ENCODE data around the gene CACFD1. TPM values are rescaled to one million over a fixed set of nuclear protein-coding genes. Genes with fewer than 3 reads are reported as not detected.

CACFD1 gene
- total RNA-seq, 1 experiment from 2014 or later = 6.9 TPM

DNA sequence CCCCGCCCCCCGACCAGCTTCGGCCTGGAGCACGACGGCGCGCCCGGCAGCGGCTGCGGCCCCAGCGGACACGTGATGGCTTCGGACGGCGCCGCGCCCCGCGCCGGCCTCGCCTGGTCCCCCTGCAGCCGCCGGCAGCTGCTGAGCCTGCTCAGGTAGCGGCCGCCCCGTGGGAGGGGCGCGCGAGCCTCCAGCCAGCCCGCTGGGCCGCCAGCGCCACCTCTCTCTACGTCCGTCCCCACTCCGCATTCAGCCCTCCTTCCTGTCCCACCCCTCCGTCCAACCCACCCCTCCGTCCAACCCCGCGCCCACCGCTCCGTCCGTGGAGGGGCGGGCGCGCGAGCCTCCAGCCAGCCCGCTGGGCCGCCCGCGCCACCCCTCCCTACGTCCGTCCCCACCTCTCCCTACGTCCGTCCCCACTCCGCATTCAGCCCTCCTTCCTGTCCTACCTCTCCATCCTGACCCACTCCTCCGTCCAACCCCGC is 31.1 kb upstream of the CACFD1 start:
- POLR2A ChIA-PET = no interaction called here
- no peaks in the 10 kb centered on the region for H4K20me1 ChIP-seq (ENCODE audit: insufficient read depth)

GRCh38 chr9:133429214-133429613 is 30.6 kb upstream of the CACFD1 start:
- no TSS peak for BruUV-seq (replicated peaks)
- TF ChIP-seq, protein P1, sequence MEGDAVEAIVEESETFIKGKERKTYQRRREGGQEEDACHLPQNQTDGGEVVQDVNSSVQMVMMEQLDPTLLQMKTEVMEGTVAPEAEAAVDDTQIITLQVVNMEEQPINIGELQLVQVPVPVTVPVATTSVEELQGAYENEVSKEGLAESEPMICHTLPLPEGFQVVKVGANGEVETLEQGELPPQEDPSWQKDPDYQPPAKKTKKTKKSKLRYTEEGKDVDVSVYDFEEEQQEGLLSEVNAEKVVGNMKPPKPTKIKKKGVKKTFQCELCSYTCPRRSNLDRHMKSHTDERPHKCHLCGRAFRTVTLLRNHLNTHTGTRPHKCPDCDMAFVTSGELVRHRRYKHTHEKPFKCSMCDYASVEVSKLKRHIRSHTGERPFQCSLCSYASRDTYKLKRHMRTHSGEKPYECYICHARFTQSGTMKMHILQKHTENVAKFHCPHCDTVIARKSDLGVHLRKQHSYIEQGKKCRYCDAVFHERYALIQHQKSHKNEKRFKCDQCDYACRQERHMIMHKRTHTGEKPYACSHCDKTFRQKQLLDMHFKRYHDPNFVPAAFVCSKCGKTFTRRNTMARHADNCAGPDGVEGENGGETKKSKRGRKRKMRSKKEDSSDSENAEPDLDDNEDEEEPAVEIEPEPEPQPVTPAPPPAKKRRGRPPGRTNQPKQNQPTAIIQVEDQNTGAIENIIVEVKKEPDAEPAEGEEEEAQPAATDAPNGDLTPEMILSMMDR (IDR thresholded peaks at IDR 0.05 in 2 of 3, conservative IDR thresholded peaks at IDR 0.05 in 1 of 3; ENCODE audit: borderline replicate concordance in 1 of 3, insufficient read depth in 1 of 3, low read depth in 2 of 3, low read length in 2 of 3) = no peak
- TF ChIP-seq SIN3A (IDR thresholded peaks at IDR 0.05; ENCODE audit: low read depth) (no peak), MAX (IDR thresholded peaks at IDR 0.05) (no peak), RAD21 (IDR thresholded peaks at IDR 0.05; ENCODE audit: low read depth) (no peak), EZH2 (IDR thresholded peaks at IDR 0.05) (no peak), ZFX (IDR thresholded peaks at IDR 0.05) (no peak), TCF7L2 (IDR thresholded peaks at IDR 0.05; ENCODE audit: borderline replicate concordance, extremely low read depth, insufficient read depth, insufficient read length) (no peak), POLR2A (IDR thresholded peaks at IDR 0.05; ENCODE audit: borderline replicate concordance, extremely low read depth, insufficient read depth, insufficient read length) (no peak), EGR1 (IDR thresholded peaks at IDR 0.05; ENCODE audit: low read depth) (no peak), POLR2AphosphoS5 (IDR thresholded peaks at IDR 0.05; ENCODE audit: low read depth, low read length) (no peak)
- TF ChIP-seq, protein P2, sequence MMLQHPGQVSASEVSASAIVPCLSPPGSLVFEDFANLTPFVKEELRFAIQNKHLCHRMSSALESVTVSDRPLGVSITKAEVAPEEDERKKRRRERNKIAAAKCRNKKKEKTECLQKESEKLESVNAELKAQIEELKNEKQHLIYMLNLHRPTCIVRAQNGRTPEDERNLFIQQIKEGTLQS (IDR thresholded peaks at IDR 0.05) = no peak
- Histone ChIP-seq H3K9me3 (ENCODE audit: control insufficient read depth in 1 of 2, insufficient read depth in 1 of 2, low read depth in 1 of 2, low read length in 2 of 2) (no peaks in the 10 kb centered on the region), H3K4me1 (ENCODE audit: control insufficient read depth in 1 of 2, insufficient read depth in 2 of 2, low read length in 2 of 2) (peaks cover 0 to 5% of the 10 kb centered on the region in 2 experiments; a peak in 1 of 4 replicates), H3K4me2 (ENCODE audit: low read length) (no peak overlapping the region), H3K9ac (ENCODE audit: low read length) (no peak overlapping the region), H2AFZ (ENCODE audit: low read depth, low read length, poor library complexity, severe bottlenecking) (no peak overlapping the region), H3K4me3 (replicated peaks in 1 of 2; ENCODE audit: low read depth in 1 of 2, low read length in 2 of 2) (no peak overlapping the region), H3K79me2 (ENCODE audit: insufficient read depth, low read length) (no peaks in the 10 kb centered on the region), H3K36me3 (ENCODE audit: control insufficient read depth in 1 of 2, insufficient read depth in 2 of 2, low read length in 2 of 2) (no peaks in the 10 kb centered on the region), H3K27ac (ENCODE audit: low read depth, low read length) (no peak overlapping the region), H3K9me2 (ENCODE audit: insufficient read depth) (no peaks in the 10 kb centered on the region), H4K20me1 (ENCODE audit: insufficient read depth) (no peaks in the 10 kb centered on the region), H3K27me3 (ENCODE audit: insufficient read depth, low read length) (no peaks in the 10 kb centered on the region)
- ChIA-PET CTCF (no interaction called here), POLR2A (no interaction called here), RAD21 (ENCODE audit: low non-redundant PET in 1 of 2, low total read pairs in 2 of 2, uncharacterized antibody in 2 of 2, unreplicated experiment in 2 of 2) (no interaction called here)
- DNase-seq (ENCODE audit: low read depth, low spot score) = no peak
- 0 out of 2 replicates have a peak, but pooled peaks have one; percentile 10 for ATAC-seq
- intact Hi-C loops (cut with micrococcal nuclease) = no loop called here

More for the DNA sequence above, 31.1 kb upstream of the CACFD1 start:
- no peaks in the 10 kb centered on the region for H3K79me2 ChIP-seq (ENCODE audit: insufficient read depth, low read length)
- no peaks in the 10 kb centered on the region for H3K27me3 ChIP-seq (ENCODE audit: insufficient read depth, low read length)
- RAD21 ChIA-PET (ENCODE audit: low non-redundant PET in 1 of 2, low total read pairs in 2 of 2, uncharacterized antibody in 2 of 2, unreplicated experiment in 2 of 2) = no interaction called here
- no peak for TF ChIP-seq MAX (IDR thresholded peaks at IDR 0.05)
- no peak for TF ChIP-seq JUND (IDR thresholded peaks at IDR 0.05)
- TF ChIP-seq RAD21 (IDR thresholded peaks at IDR 0.05; ENCODE audit: low read depth) = no peak
- TF ChIP-seq TCF7L2 (IDR thresholded peaks at IDR 0.05; ENCODE audit: borderline replicate concordance, extremely low read depth, insufficient read depth, insufficient read length) = no peak
- no peak for TF ChIP-seq EGR1 (IDR thresholded peaks at IDR 0.05; ENCODE audit: low read depth)
- H3K4me2 ChIP-seq (ENCODE audit: low read length) = peak overlapping the region; percentile 47
- no peak overlapping the region for H2AFZ ChIP-seq (ENCODE audit: low read depth, low read length, poor library complexity, severe bottlenecking)
- no peaks in the 10 kb centered on the region for H3K9me2 ChIP-seq (ENCODE audit: insufficient read depth)
- CTCF ChIA-PET = no interaction called here
- no peak overlapping the region for H3K27ac ChIP-seq (ENCODE audit: low read depth, low read length)
- no peaks in the 10 kb centered on the region for H3K9me3 ChIP-seq (ENCODE audit: control insufficient read depth in 1 of 2, insufficient read depth in 1 of 2, low read depth in 1 of 2, low read length in 2 of 2)
- ATAC-seq = peak; percentile 87
- no peaks in the 10 kb centered on the region for H3K36me3 ChIP-seq (ENCODE audit: control insufficient read depth in 1 of 2, insufficient read depth in 2 of 2, low read length in 2 of 2)
- peaks cover 0 to 5% of the 10 kb centered on the region in 2 experiments; a peak in 1 of 4 replicates for H3K4me1 ChIP-seq (ENCODE audit: control insufficient read depth in 1 of 2, insufficient read depth in 2 of 2, low read length in 2 of 2)
- intact Hi-C loops (cut with micrococcal nuclease) = no loop called here
- H3K9ac ChIP-seq (ENCODE audit: low read length) = 0 out of 2 replicates have a peak overlapping the region, but pooled peaks have one; percentile 23
- BruUV-seq (replicated peaks) = no TSS peak
- H3K4me3 ChIP-seq (replicated peaks in 1 of 2; ENCODE audit: low read depth in 1 of 2, low read length in 2 of 2) = peak overlapping the region in 1 of 2 experiments; percentile 32; a peak in 1 of 4 replicates
- DNase-seq (ENCODE audit: low read depth, low spot score) = no peak
